T-helper 1 cell (primary cell): ENCODE data around the gene FOXP1.

Experiments used
- DNase-seq, 5 donors: peaks; one replicate each; pipeline ENCODE4 v3.0.0-alpha.2; 2012 to 2020

FOXP1 gene

GRCh38 chr3:71585887-71586809 lies 2.6 kb upstream of the FOXP1 start:
- DNase-seq = peak in 3 of 5 donors; percentile 10 to 33 (median 19)

- no peak for DNase-seq
Measured at GRCh38 chr3:71585131-71585530, 1.6 kb upstream of the FOXP1 start.

- peak in 4 of 5 donors; percentile 13 to 23 (median 19) for DNase-seq
Measured at GRCh38 chr3:71584394-71585011, 975 bp upstream of the FOXP1 start.

- peak; percentile 10 to 57 (median 35) for DNase-seq
Measured at GRCh38 chr3:71582612-71583565, 639 bp downstream of the FOXP1 start.

- DNase-seq = peak in 3 of 5 donors; percentile 13 to 26 (median 17)
Measured at GRCh38 chr3:71582036-71582611, 1.4 kb downstream of the FOXP1 start.

- peak in 3 of 5 donors; percentile 6 to 26 (median 15) for DNase-seq
Measured at GRCh38 chr3:71581457-71582035, 2.0 kb downstream of the FOXP1 start.

- DNase-seq = no peak
Measured at GRCh38 chr3:71580636-71581456, 2.7 kb downstream of the FOXP1 start.

- no peak for DNase-seq
Measured at GRCh38 chr3:71579935-71580406, 3.6 kb downstream of the FOXP1 start.

GRCh38 chr3:71579326-71579934 lies 4.1 kb downstream of the FOXP1 start:
- no peak for DNase-seq

- no peak for DNase-seq
Measured at GRCh38 chr3:71578054-71578751, 5.3 kb downstream of the FOXP1 start.

- DNase-seq = no peak
Measured at GRCh38 chr3:71577011-71577410, 6.5 kb downstream of the FOXP1 start.

GRCh38 chr3:71575433-71575832 lies 8.1 kb downstream of the FOXP1 start:
- no peak for DNase-seq

- no peak for DNase-seq
Measured at GRCh38 chr3:71573181-71573580, 10.3 kb downstream of the FOXP1 start.

- DNase-seq = no peak
Measured at GRCh38 chr3:71570546-71570945, 13.0 kb downstream of the FOXP1 start.

- DNase-seq = no peak
Measured at GRCh38 chr3:71568207-71568606, 15.3 kb downstream of the FOXP1 start.

GRCh38 chr3:71566776-71567175 lies 16.8 kb downstream of the FOXP1 start:
- no peak for DNase-seq

- DNase-seq = no peak
Measured at GRCh38 chr3:71565976-71566375, 17.6 kb downstream of the FOXP1 start.

GRCh38 chr3:71565316-71565715 lies 18.2 kb downstream of the FOXP1 start:
- DNase-seq = no peak

GRCh38 chr3:71564361-71564760 lies 19.2 kb downstream of the FOXP1 start:
- DNase-seq = no peak

- DNase-seq = no peak
Measured at GRCh38 chr3:71563827-71564226, 19.7 kb downstream of the FOXP1 start.
